Effector CD4-positive, alpha-beta T cell (primary cell): ENCODE results near the gene NTM.
"Not testable (repeated sequence)": the region's sequence is repeated elsewhere in the genome, so short reads cannot be mapped to it uniquely, and the experiment has no call there.

Experiments
- DNase-seq: peaks from one replicate; pipeline ENCODE4 v3.0.0-alpha.2; 2020

Gene NTM

DNA sequence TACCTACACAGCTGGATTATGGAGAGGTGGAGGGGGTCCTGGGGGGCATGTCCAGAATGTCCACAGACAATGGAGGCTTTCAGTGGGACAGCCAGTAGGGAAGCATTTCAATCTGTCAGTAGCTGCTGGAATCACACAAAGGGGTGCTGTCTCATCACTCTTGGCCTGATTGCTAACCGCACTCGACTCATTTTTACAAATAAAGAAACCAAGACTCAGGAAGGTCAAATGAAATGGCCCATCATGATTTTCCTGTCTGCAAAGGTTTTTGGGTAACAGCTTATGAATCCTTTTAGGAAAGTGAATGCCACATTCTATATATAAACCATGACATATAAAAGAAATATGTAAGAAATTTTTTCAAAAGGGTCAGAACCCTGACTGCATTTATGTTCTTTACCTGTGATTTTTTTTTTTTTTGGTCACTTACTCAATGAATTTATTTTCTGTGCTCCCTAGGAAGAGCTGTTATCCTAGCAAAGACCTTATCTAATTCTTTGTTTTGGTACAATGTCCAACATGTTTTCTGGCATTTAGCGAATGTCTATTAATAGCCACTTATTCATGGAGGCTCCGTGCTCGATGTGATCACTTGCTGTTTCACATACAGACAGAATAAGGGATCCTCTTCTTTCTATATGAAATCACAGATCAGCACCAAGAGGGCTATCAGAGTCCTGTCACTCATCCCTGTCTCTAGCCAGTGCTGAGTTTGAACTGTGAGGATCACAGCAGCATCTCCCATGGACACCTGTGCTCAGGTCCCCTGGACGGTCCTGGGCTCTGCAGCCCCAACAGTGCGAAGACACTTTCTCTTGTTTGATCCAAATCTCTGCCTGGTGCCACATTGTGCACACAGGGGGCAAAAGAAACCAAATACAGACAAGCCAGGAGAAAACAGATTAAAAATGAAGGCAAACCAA lies 979.7 kb downstream of the NTM start:
- no peak for DNase-seq

DNA sequence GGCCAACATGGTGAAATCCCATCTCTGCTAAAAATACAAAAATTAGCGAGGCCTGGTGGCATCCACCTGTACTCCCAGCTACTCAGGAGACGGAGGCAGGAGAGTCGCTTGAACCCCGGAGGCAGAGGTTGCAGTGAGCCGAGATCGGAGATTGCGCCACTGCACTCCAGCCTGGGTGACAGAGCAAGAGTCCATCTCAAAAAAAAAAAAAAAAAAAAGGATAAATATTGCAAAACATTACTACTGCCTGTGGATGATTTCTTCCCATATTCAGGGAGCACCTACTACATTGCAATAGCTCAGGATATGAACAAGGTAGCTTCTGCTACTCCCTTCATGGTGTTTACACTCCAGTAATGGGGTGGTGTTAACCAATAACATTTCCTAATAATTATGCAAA lies 980.6 kb downstream of the NTM start:
- DNase-seq, result no peak

DNA sequence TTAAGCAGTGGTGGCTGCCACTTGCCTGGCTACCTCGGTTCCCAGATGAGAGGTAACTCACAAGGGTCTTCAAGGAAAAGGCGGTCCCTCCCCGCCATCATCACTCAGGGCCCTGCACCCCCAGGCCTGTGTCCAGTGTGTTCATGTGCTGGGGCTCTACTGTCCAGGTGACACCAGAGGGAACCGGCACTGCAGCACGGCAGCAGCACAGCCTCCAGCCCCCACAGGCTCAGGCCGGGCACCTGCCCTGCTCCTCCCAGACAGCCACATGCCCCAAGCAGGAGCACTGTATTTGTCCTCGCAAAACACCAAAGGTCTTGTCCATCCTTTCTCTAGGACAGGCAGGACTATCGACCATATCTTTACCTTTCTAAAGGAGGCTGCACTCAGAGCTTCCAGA lies 982.1 kb downstream of the NTM start:
- DNase-seq, result no peak

DNA sequence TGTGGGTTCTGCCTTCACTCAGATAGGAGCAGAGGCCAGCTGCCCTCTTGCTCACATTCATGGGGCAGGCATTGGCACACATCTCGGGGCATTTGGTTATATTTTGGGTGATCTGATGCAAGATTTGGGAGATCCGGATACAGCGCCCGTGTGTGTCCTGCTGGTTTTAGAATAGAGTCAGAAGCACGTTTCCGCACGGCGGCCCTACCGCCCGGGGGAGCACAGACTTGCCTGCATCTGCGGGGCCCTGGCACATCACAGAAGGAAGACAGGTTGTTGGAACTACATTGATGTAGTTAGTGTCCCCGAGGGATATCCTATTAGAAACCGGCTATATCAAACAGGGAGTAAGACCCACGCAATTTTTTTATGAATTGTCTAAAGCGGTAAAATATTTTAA lies 982.8 kb downstream of the NTM start:
- DNase-seq, result no peak

DNA sequence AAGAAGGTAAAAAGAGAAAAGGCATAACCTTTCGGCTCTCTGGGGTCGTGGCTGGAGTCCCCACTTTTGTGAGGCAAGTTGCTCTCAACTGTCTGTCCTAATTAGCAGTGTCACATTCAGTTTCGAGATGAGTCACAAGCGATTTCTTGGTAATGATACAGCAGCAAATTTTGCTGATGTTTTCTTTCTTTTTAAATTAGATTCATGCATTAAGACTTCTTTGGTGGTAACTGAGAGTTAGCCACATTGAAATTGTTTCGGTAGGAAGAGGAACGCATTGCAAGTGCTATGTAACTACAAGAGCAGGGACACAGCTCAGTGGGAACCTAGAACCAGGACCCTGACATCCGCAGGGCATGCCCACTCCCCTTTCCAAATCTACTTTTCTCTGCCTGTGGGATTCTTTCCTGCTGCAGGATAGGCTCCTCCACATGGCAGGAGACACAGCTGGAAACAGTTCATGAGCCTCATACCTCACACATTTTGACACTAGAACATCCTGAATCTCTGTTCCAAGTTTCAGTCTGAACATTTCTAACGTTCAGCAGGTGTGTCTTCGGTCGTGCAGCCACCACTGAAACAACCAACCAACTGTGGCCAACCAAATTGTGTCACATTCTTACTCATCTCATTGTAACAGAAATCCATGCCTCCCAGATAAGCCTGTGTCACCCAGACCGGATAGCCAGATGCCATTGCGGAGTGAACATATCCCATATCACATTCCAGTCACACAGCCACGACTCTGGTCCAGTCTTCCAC lies 987.6 kb downstream of the NTM start:
- DNase-seq, result no peak

DNA sequence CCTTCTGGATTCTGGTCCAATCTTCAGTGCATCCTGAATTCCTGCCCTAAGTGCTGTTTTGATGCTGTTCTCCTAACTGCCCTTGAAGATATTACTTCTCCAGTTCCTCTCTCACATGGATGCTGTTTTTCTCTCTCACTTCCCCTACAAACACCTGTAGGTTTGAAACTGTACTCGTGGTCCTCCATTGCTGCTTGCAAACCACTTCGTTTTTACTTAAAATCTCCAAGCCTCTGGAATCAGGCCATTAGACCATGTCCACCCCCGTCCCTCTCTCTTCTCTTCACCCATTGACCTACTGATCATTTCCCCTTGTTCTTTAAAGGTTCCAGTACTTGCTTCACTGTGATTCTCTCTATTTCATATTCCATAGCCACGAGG lies 988.1 kb downstream of the NTM start:
- DNase-seq, result no peak

DNA sequence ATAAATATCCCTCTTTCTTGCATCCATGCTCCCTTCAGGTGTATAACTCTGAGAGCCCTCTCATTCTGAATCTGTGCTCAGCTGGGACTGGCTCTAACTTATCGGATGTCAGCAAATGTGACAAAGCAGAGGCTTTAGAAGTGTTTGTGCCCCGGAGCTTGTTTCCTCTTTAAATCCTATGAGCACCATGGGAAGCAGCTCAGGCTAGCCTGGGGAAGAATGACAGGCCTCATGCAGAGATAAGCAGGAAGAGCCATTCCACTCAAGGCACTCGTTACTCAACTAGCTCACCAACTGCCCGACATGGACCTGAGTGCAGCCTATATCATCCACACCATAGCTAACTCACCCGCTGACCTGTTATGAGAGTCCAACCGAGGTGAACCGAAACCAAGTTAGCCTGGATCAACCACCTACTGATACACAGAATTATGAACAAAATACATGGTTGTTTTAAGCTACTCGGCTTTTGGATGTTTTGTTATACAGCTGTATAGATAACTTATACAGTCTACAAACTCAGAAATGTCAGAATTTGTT lies 990.7 kb downstream of the NTM start:
- DNase-seq, result no peak

DNA sequence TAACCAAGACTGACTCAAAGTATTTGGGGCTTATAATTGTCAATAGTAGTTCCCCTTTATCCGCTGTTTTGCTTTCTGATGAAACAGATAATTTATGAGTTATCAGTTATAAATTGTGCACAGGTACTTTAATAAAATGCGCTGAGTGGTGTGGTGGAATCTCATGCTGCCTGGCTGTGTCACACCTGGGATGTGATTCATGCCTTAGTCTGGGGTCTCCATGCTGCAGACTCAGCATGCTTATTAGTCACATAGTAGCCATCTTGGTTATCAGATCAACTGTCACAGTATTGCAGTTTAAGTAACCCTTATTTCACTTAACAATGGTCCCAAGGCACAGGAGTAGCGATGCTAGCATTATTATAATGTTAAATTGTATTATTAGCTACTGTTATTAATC lies 995.2 kb downstream of the NTM start:
- no peak for DNase-seq

DNA sequence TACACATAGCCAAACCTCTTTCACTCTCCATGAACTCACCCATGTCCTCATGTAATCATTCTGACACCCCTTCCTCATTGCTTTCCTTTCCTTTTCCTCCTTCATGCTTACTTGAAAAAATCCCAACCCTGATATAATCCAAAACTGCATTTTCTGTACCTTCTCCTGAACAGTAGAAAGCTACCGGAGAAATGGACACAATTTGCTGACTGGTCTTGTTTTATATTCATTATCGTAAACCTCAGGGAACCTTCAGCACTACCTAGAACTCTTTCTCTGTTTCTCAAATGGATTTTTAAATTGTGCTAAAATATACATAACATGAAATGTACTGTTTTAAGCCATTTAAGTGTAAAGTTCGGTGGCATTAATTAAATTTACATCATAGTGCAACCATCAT lies 996.9 kb downstream of the NTM start:
- DNase-seq, result no peak

DNA sequence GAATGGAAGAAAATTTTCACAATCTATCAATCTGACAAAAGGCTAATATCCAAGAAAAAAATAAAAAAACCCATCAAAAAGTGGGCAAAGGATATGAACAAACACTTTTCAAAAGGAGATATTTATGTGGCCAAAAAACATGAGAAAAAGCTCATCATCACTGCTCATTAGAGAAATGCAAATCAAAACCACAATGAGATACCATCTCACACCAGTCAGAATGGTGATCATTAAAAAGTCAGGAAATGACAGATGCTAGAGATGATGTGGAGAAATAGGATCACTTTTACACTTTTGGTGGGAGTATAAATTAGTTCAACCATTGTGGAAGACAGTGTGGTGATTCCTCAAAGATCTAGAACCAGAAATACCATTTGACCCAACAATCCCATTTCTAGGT lies 999.7 kb downstream of the NTM start:
- DNase-seq, result not testable (repeated sequence)

DNA sequence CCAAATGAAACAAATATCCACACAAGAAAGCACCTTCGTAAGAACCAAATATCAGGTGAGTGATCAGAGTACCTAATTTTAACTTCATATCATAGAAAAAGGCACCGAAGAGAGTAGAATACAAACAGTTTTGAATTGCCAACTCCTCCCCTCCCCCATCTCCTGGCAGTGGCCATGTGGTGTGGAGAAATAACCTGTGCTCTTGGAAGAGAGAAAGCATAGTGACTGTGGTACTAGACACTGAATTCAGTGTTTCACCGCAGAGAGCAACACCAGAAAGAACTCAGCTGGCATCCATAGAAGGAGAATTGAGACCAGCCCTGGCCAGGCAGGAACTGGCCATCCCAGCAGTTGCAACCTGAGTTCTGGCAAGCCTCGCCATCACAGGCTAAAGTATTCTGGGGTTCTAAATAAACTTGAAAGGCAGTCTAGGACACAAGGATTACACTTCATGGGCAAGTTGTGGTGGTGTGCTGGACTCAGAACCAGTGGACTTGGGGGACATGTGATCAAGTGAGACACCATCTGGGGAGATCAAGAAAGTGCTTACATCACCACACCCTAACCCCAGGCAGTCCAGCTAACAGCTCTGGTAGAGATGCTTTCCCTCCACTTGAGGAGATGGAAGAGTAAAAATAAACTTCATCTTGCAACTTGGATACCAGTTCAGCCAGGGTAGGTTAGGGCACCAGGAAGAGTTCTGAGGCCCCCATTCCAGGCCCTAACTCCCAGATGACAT lies 1003.2 kb downstream of the NTM start:
- no peak for DNase-seq

DNA sequence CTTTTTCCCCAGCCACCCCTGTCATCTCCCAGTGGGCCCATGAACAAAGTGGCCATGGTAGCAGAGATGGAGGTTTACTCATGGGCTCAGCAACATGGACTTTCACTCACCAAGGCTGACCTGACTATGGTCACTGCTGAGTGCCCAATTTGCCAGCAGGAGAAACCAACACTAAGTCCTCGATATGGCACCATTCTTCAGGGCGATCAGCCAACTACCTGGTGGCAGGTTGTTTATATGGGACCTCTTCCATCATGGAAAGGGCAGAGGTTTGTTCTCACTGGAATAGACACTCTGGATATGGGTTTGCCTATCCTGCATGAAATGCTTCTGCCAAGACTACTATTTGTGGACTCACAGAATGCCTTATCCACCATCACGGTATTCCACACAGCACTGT lies 1009.1 kb downstream of the NTM start:
- DNase-seq, result no peak
